HepG2 (cell line): Measurements from ENCODE around the gene CHPF. TPM values are rescaled to one million over a fixed set of nuclear protein-coding genes. Genes with fewer than 3 reads are reported as not detected.
A peak's percentile ranks its signal among the peaks of the same experiment; 100 is the strongest.

Experiments
- ATF7 ChIP-seq, 2 experiments: fragments of 450-650 bp in 1 of 2; sonication (generic) in 1 of 2; formaldehyde crosslinking in 1 of 2; IDR thresholded peaks; 2 replicates each; pipeline versions ENCODE4 v1.4.0 to v1.6.1; 2016 to 2020; ENCODE audit warnings: antibody characterized with exemption in 1 of 2, mild to moderate bottlenecking in 1 of 2, missing genetic modification reagents in 1 of 2
- BCL3 ChIP-seq: sonication (generic); formaldehyde crosslinking; IDR thresholded peaks from 2 replicates; pipeline ENCODE4 v1.5.1; 2020; ENCODE audit warnings: mild to moderate bottlenecking, missing genetic modification reagents, moderate library complexity
- HNRNPL ChIP-seq: fragments of 200-400 bp; formaldehyde crosslinking; IDR thresholded peaks from 2 replicates; pipeline ENCODE4 v1.6.1; 2017; ENCODE audit warnings: mild to moderate bottlenecking, low read depth, low read length
- KDM6A ChIP-seq: IDR thresholded peaks from 2 replicates; pipeline ENCODE4 v1.6.1; 2016; ENCODE audit warnings: low read depth
- MED13 ChIP-seq: sonication (generic); formaldehyde crosslinking; IDR thresholded peaks from 2 replicates; pipeline ENCODE4 v1.5.0; 2020; ENCODE audit warnings: missing genetic modification reagents
- NR2F1 ChIP-seq, 2 experiments: fragments of 450-650 bp in 1 of 2; formaldehyde crosslinking in 1 of 2; IDR thresholded peaks; 2 replicates each; pipeline versions ENCODE4 v1.5.0 to v1.6.1; 2016 to 2020; ENCODE audit warnings: mild to moderate bottlenecking in 1 of 2, missing compliant biosample characterization in 1 of 2, missing genetic modification reagents in 1 of 2, moderate library complexity in 1 of 2
- RFXAP ChIP-seq: sonication (generic); formaldehyde crosslinking; IDR thresholded peaks from 2 replicates; pipeline ENCODE4 v1.4.0; 2020; ENCODE audit warnings: missing genetic modification reagents, borderline replicate concordance
- SP2 ChIP-seq: sonication (generic); formaldehyde crosslinking; IDR thresholded peaks from 2 replicates; pipeline ENCODE4 v1.5.1; 2020; ENCODE audit warnings: mild to moderate bottlenecking, missing genetic modification reagents
- YEATS2 ChIP-seq: sonication (generic); formaldehyde crosslinking; IDR thresholded peaks from 2 replicates; pipeline ENCODE4 v1.4.0; 2020; ENCODE audit warnings: missing genetic modification reagents, borderline replicate concordance
- ZFP1 ChIP-seq: IDR thresholded peaks from 2 replicates; pipeline ENCODE4 v1.6.1; 2016
- ZFP36 ChIP-seq: fragments of 150-350 bp; IDR thresholded peaks from 2 replicates; pipeline ENCODE4 v1.6.1; 2018; ENCODE audit warnings: borderline replicate concordance, low read length, low read depth; ENCODE audit not compliant: partially characterized antibody
- ZMAT3 ChIP-seq: sonication (generic); formaldehyde crosslinking; conservative IDR thresholded peaks from 2 replicates; pipeline ENCODE4 v1.7.0; 2021; ENCODE audit warnings: missing genetic modification reagents
- ZNF160 ChIP-seq: sonication (generic); formaldehyde crosslinking; IDR thresholded peaks from 2 replicates; pipeline ENCODE4 v1.8.0; 2022; ENCODE audit warnings: mild to moderate bottlenecking, inconsistent platforms, missing genetic modification reagents
- ZNF235 ChIP-seq: sonication (generic); formaldehyde crosslinking; IDR thresholded peaks from 2 replicates; pipeline ENCODE4 v1.8.1; 2023; ENCODE audit warnings: mild to moderate bottlenecking, missing genetic modification reagents, borderline replicate concordance
- ZNF432 ChIP-seq: sonication (generic); formaldehyde crosslinking; IDR thresholded peaks from 2 replicates; pipeline ENCODE4 v1.5.0; 2020; ENCODE audit warnings: missing genetic modification reagents, mild to moderate bottlenecking, borderline replicate concordance
- ZNF720 ChIP-seq: sonication (generic); formaldehyde crosslinking; IDR thresholded peaks from 2 replicates; pipeline ENCODE4 v1.4.0; 2020; ENCODE audit warnings: missing genetic modification reagents
- ZNF879 ChIP-seq: sonication (generic); formaldehyde crosslinking; IDR thresholded peaks from 2 replicates; pipeline ENCODE4 v1.8.1; 2023; ENCODE audit warnings: missing genetic modification reagents
- polyA plus RNA-seq, 8 experiments: library from polyadenylated mRNA; depleted of rRNA in 3 of 8; stranded (reverse) in 7 of 8; unstranded in 1 of 8; fragments of >200 nt; fragmentation: Illumina TruSeq in 4 of 8; extraction: Trizol in 4 of 8; gene quantifications; 2 replicates each; pipeline versions ENCODE4 v1.2.1 to v1.2.3, GENCODE V29; 2011 to 2016; ENCODE audit warnings: low read depth in 4 of 8, missing spikeins in 1 of 8, mixed read lengths in 1 of 8; ENCODE audit not compliant: insufficient read depth in 1 of 8
- total RNA-seq, 5 experiments: library from RNA; depleted of rRNA; stranded (reverse); fragments of >200 nt; fragmentation: Illumina TruSeq; extraction: Trizol; gene quantifications; 2 replicates each; pipeline ENCODE4 v1.2.3, GENCODE V29; 2016; ENCODE audit warnings: low read depth in 1 of 5
- TF ChIP-seq, protein P1 (sequence below): sonication (generic); formaldehyde crosslinking; IDR thresholded peaks from 2 replicates; pipeline ENCODE4 v1.5.0; 2020; ENCODE audit warnings: missing genetic modification reagents, mild to moderate bottlenecking, borderline replicate concordance
- TF ChIP-seq, protein P2 (sequence below): sonication (generic); formaldehyde crosslinking; IDR thresholded peaks from 2 replicates; pipeline ENCODE4 v1.5.1; 2020; ENCODE audit warnings: missing genetic modification reagents, mild to moderate bottlenecking, borderline replicate concordance
- TF ChIP-seq, protein P3 (sequence below): sonication (generic); formaldehyde crosslinking; IDR thresholded peaks from 2 replicates; pipeline ENCODE4 v1.4.0; 2020; ENCODE audit warnings: missing genetic modification reagents; ENCODE audit errors: not compliant biosample characterization
- TF ChIP-seq, protein P4 (sequence below): sonication (generic); formaldehyde crosslinking; IDR thresholded peaks from 2 replicates; pipeline ENCODE4 v1.5.0; 2020; ENCODE audit warnings: missing genetic modification reagents
- TF ChIP-seq, protein P5 (sequence below): sonication (generic); formaldehyde crosslinking; IDR thresholded peaks from 2 replicates; pipeline ENCODE4 v1.4.0; 2020; ENCODE audit warnings: missing genetic modification reagents, borderline replicate concordance

Gene CHPF
- total and polyA plus RNA-seq, 2 of the 13 experiments (the other 11 are each of a cell fraction or from before 2014, with no cell fraction given), result 79.6 to 111 TPM

GRCh38 chr2:219570194-219570923 lies 26.8 kb upstream of the CHPF start (continued):
- TF ChIP-seq, protein P1, sequence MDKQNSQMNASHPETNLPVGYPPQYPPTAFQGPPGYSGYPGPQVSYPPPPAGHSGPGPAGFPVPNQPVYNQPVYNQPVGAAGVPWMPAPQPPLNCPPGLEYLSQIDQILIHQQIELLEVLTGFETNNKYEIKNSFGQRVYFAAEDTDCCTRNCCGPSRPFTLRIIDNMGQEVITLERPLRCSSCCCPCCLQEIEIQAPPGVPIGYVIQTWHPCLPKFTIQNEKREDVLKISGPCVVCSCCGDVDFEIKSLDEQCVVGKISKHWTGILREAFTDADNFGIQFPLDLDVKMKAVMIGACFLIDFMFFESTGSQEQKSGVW (CRISPR knock-in tag), result no peak
- TF ChIP-seq ZNF432 (CRISPR knock-in tag) (no peak), ZNF235 (CRISPR knock-in tag) (no peak), KDM6A (no peak), RFXAP (CRISPR knock-in tag) (no peak), ZMAT3 (CRISPR knock-in tag) (no peak; the same call in 1 of the 2 replicates), ZNF879 (CRISPR knock-in tag) (no peak), HNRNPL (peak; percentile 64), BCL3 (CRISPR knock-in tag) (no peak), ZFP36 (no peak), ZFP1 (CRISPR knock-in tag) (no peak), NR2F1 (CRISPR knock-in tag; IDR thresholded peaks at IDR 0.05) (no peak), ZNF720 (CRISPR knock-in tag) (no peak), ZNF160 (CRISPR knock-in tag) (no peak), YEATS2 (CRISPR knock-in tag) (0 out of 2 replicates have a peak, but pooled peaks have one; percentile 31), MED13 (no peak), ATF7 (IDR thresholded peaks at IDR 0.05) (no peak), ATF7 (CRISPR knock-in tag; IDR thresholded peaks at IDR 0.05) (no peak), SP2 (CRISPR knock-in tag) (no peak; the same call in 1 of the 2 replicates)
- TF ChIP-seq, protein P2, sequence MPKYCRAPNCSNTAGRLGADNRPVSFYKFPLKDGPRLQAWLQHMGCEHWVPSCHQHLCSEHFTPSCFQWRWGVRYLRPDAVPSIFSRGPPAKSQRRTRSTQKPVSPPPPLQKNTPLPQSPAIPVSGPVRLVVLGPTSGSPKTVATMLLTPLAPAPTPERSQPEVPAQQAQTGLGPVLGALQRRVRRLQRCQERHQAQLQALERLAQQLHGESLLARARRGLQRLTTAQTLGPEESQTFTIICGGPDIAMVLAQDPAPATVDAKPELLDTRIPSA (CRISPR knock-in tag), result no peak
- TF ChIP-seq, protein P3, sequence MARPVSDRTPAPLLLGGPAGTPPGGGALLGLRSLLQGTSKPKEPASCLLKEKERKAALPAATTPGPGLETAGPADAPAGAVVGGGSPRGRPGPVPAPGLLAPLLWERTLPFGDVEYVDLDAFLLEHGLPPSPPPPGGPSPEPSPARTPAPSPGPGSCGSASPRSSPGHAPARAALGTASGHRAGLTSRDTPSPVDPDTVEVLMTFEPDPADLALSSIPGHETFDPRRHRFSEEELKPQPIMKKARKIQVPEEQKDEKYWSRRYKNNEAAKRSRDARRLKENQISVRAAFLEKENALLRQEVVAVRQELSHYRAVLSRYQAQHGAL (CRISPR knock-in tag), result no peak
- TF ChIP-seq, protein P4, sequence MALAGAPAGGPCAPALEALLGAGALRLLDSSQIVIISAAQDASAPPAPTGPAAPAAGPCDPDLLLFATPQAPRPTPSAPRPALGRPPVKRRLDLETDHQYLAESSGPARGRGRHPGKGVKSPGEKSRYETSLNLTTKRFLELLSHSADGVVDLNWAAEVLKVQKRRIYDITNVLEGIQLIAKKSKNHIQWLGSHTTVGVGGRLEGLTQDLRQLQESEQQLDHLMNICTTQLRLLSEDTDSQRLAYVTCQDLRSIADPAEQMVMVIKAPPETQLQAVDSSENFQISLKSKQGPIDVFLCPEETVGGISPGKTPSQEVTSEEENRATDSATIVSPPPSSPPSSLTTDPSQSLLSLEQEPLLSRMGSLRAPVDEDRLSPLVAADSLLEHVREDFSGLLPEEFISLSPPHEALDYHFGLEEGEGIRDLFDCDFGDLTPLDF (CRISPR knock-in tag), result no peak
- TF ChIP-seq, protein P5, sequence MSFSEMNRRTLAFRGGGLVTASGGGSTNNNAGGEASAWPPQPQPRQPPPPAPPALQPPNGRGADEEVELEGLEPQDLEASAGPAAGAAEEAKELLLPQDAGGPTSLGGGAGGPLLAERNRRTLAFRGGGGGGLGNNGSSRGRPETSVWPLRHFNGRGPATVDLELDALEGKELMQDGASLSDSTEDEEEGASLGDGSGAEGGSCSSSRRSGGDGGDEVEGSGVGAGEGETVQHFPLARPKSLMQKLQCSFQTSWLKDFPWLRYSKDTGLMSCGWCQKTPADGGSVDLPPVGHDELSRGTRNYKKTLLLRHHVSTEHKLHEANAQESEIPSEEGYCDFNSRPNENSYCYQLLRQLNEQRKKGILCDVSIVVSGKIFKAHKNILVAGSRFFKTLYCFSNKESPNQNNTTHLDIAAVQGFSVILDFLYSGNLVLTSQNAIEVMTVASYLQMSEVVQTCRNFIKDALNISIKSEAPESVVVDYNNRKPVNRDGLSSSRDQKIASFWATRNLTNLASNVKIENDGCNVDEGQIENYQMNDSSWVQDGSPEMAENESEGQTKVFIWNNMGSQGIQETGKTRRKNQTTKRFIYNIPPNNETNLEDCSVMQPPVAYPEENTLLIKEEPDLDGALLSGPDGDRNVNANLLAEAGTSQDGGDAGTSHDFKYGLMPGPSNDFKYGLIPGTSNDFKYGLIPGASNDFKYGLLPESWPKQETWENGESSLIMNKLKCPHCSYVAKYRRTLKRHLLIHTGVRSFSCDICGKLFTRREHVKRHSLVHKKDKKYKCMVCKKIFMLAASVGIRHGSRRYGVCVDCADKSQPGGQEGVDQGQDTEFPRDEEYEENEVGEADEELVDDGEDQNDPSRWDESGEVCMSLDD, result no peak
